ENCODE measurements around the gene HLX. TPM values are rescaled to one million over a fixed set of nuclear protein-coding genes. Genes with fewer than 3 reads are reported as not detected.

The HLX gene
- total and polyA plus RNA-seq, 2 of the 13 experiments (the other 11 are each of a cell fraction or from before 2014, with no cell fraction given), result 0.30 to 0.35 TPM

DNA sequence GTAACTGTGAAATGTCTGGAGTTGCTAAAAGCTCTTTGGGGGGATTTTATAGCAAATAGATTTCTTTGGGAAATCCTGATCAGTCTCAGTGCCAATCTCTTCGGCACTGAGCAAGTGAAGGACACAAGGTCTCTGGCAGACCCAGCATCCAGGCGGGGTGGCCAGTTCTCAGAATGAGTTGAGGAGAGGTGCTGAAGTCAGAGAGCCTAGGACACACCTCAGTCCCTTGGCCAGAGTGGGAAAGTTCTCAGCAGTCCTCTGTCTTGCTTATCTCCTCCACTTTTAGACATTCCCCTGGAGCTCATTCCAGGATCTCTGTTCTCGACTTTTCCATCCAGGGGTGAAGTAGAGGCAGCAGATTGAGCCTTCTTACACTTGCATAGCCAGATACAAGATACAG lies 6.7 kb downstream of the HLX start (continued):
- TF ChIP-seq HNRNPLL (IDR thresholded peaks at IDR 0.05; ENCODE audit: low read depth, low read length, poor library complexity, severe bottlenecking) (no peak), PTBP1 (IDR thresholded peaks at IDR 0.05; ENCODE audit: low read depth, low read length, poor library complexity, severe bottlenecking) (no peak), NFE2L2 (IDR thresholded peaks at IDR 0.05; ENCODE audit: low read length) (no peak), NR2C2 (CRISPR knock-in tag; IDR thresholded peaks at IDR 0.05; ENCODE audit: borderline replicate concordance) (no peak), AFF4 (CRISPR knock-in tag; IDR thresholded peaks at IDR 0.05) (no peak), MYC (CRISPR knock-in tag; IDR thresholded peaks at IDR 0.05; ENCODE audit: borderline replicate concordance) (no peak), SAFB2 (CRISPR knock-in tag; IDR thresholded peaks at IDR 0.05; ENCODE audit: borderline replicate concordance, low read depth) (no peak)
- TF ChIP-seq, protein P1, sequence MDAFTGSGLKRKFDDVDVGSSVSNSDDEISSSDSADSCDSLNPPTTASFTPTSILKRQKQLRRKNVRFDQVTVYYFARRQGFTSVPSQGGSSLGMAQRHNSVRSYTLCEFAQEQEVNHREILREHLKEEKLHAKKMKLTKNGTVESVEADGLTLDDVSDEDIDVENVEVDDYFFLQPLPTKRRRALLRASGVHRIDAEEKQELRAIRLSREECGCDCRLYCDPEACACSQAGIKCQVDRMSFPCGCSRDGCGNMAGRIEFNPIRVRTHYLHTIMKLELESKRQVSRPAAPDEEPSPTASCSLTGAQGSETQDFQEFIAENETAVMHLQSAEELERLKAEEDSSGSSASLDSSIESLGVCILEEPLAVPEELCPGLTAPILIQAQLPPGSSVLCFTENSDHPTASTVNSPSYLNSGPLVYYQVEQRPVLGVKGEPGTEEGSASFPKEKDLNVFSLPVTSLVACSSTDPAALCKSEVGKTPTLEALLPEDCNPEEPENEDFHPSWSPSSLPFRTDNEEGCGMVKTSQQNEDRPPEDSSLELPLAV (CRISPR knock-in tag; conservative IDR thresholded peaks at IDR 0.05; ENCODE audit: low read depth), result no peak

Measured in HepG2 (cell line).